ENCODE results near the gene RGS6. TPM values are rescaled to one million over a fixed set of nuclear protein-coding genes. Genes with fewer than 3 reads are reported as not detected.

The RGS6 gene
- total RNA-seq, 4 donors from 2014 or later: 0.54 to 9.1 (median 3.3) TPM

GRCh38 chr14:71959055-71959454, 26.8 kb downstream of the RGS6 start:
- no peaks in the 10 kb centered on the region for H3K27me3 ChIP-seq
- no peak for DNase-seq
- no peak overlapping the region for H3K4me3 ChIP-seq
- TF ChIP-seq, protein P1, sequence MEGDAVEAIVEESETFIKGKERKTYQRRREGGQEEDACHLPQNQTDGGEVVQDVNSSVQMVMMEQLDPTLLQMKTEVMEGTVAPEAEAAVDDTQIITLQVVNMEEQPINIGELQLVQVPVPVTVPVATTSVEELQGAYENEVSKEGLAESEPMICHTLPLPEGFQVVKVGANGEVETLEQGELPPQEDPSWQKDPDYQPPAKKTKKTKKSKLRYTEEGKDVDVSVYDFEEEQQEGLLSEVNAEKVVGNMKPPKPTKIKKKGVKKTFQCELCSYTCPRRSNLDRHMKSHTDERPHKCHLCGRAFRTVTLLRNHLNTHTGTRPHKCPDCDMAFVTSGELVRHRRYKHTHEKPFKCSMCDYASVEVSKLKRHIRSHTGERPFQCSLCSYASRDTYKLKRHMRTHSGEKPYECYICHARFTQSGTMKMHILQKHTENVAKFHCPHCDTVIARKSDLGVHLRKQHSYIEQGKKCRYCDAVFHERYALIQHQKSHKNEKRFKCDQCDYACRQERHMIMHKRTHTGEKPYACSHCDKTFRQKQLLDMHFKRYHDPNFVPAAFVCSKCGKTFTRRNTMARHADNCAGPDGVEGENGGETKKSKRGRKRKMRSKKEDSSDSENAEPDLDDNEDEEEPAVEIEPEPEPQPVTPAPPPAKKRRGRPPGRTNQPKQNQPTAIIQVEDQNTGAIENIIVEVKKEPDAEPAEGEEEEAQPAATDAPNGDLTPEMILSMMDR (IDR thresholded peaks at IDR 0.05): no peak
- no peak for TF ChIP-seq POLR2A (IDR thresholded peaks at IDR 0.05)
- H3K36me3 ChIP-seq: no peaks in the 10 kb centered on the region
- H3K4me1 ChIP-seq: no peaks in the 10 kb centered on the region
- no peaks in the 10 kb centered on the region for H3K9me3 ChIP-seq
- no peak overlapping the region for H3K27ac ChIP-seq

DNA sequence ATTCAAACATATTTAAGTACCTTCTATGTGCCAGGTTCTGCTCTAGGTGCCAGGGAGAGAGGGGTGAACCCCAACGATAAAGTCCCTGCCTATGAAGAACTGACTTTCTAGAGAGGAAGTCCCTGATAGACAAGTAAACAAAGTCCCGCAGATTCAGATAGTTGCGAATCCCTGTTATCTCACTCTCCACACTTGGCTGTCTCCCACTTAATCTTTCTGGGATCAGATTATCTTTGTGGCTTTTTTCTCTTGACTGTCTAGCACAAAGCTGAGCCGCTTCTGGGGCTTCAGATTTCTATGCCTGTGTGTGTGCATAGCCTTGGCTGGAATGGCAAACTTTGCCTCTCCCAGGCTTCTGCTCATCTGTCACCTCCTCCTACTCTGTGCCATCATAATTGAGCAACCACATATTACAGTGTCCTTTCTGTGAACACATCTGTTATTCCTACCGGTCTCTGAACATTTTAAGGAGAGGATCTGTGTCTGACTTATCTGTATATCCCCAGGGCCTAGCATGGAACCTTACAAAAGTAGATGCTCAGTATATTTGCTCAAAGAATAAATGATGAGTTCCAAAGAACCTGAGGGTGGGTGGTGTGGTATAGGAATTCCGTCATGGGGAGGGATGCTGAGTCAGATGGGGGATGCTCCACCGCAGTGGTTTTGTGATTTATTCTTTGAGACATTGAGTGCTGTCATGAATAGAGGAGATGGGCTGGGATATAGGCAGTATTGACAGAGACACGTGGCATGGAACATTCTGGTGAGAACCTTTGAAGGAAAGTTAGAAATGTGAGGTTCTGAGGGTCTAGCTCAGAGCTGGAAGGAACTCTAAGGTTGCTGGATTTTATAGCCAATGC, 28.5 kb downstream of the RGS6 start:
- no peaks in the 10 kb centered on the region for H3K27me3 ChIP-seq
- no peak for TF ChIP-seq POLR2A (IDR thresholded peaks at IDR 0.05)
- TF ChIP-seq, protein P1 (IDR thresholded peaks at IDR 0.05): no peak
- no peaks in the 10 kb centered on the region for H3K9me3 ChIP-seq
- H3K4me3 ChIP-seq: no peak overlapping the region
- no peak overlapping the region for H3K27ac ChIP-seq
- no peaks in the 10 kb centered on the region for H3K36me3 ChIP-seq
- DNase-seq: no peak
- H3K4me1 ChIP-seq: no peaks in the 10 kb centered on the region

- DNase-seq: no peak
- H3K27ac ChIP-seq: no peak overlapping the region
- TF ChIP-seq POLR2A (IDR thresholded peaks at IDR 0.05): no peak
- TF ChIP-seq, protein P1 (IDR thresholded peaks at IDR 0.05): no peak
- H3K36me3 ChIP-seq: no peaks in the 10 kb centered on the region
- no peaks in the 10 kb centered on the region for H3K4me1 ChIP-seq
- H3K27me3 ChIP-seq: no peaks in the 10 kb centered on the region
- H3K9me3 ChIP-seq: no peaks in the 10 kb centered on the region
- no peak overlapping the region for H3K4me3 ChIP-seq
These were observed 29.7 kb downstream of the RGS6 start for GRCh38 chr14:71961972-71962371.

GRCh38 chr14:71964716-71965115, 32.5 kb downstream of the RGS6 start:
- no peak overlapping the region for H3K4me3 ChIP-seq
- H3K36me3 ChIP-seq: no peaks in the 10 kb centered on the region
- DNase-seq: no peak
- no peaks in the 10 kb centered on the region for H3K4me1 ChIP-seq
- peaks cover 0 to 4% (median 0%) of the 10 kb centered on the region in 4 donors for H3K9me3 ChIP-seq
- H3K27me3 ChIP-seq: no peaks in the 10 kb centered on the region
- H3K27ac ChIP-seq: no peak overlapping the region
- TF ChIP-seq, protein P1 (IDR thresholded peaks at IDR 0.05): no peak
- TF ChIP-seq POLR2A (IDR thresholded peaks at IDR 0.05): no peak

DNA sequence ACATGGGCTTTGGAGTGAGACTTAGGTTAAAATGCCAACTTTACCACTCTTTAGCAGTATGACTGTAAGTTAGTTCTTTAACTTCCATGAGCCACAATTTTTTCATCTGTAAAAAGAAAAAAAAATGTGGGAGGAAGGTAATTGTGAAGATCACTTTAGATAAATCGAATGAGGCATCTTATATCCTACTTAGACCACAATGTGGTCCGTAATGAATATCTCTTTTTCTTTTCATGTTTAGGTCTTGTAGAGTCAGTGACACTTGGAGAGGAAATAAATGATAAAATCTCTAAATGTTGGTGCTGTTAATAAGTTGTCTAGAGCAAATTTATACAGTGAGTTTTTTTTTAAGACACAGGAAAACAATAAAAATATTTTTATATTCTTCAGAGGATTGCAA, 34.3 kb downstream of the RGS6 start:
- TF ChIP-seq POLR2A (IDR thresholded peaks at IDR 0.05): no peak
- TF ChIP-seq, protein P1 (IDR thresholded peaks at IDR 0.05): no peak
- Histone ChIP-seq H3K9me3 (peaks cover 0 to 4% (median 0%) of the 10 kb centered on the region in 4 donors), H3K27me3 (no peaks in the 10 kb centered on the region), H3K4me1 (no peaks in the 10 kb centered on the region), H3K36me3 (no peaks in the 10 kb centered on the region), H3K4me3 (no peak overlapping the region), H3K27ac (no peak overlapping the region)
- no peak for DNase-seq
